ENCODE results near the gene PRAMEF8. TPM values are rescaled to one million over a fixed set of nuclear protein-coding genes. Genes with fewer than 3 reads are reported as not detected.
"Not testable (repeated sequence)": the region's sequence is repeated elsewhere in the genome, so short reads cannot be mapped to it uniquely, and the experiment has no call there.

PRAMEF8 gene
- not detected for total RNA-seq

GRCh38 chr1:13285037-13285436, at the start of gene PRAMEF8:
Gene PRAMEF8 (minus strand): TSS chr1:13285137. CDS start chr1:13284091, 1,046 bp downstream.
- not testable (repeated sequence) for H3K36me3 Mint-ChIP-seq

DNA sequence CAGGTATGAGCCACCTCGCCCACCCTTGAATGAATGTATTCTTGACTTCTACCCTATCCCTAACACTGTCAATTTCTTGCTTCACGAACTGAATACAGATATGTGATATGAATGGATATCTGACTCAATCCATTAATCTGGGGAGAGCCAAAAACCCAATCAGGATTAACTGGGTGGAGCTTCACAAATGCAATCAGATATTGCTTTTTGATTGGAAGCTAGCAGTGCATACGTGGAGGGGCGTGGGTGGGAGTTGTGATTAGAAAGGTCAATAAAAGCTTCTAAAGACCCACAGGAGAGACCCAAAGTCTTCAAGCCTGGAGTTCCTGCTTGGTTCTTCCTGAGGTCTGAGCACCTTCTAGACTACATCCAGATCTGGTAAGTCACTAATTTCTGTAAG, 30.3 kb upstream of the PRAMEF8 start, which contains the start of gene PRAMEF15:
Gene PRAMEF15 (plus strand): TSS at position 301 of the 400 bp plus-strand sequence. CDS start 2,827 bp downstream, outside the sequence.
- DNase-seq; intact Hi-C loops (cut with micrococcal nuclease); H3K9me3 Mint-ChIP-seq; POLR2A ChIA-PET; H3K27me3 Mint-ChIP-seq; H3K36me3 Mint-ChIP-seq; H3K4me1 Mint-ChIP-seq (ENCODE audit: low read depth); CTCF ChIA-PET; H3K27ac Mint-ChIP-seq; H3K4me3 Mint-ChIP-seq: not testable (repeated sequence)

More at GRCh38 chr1:13285037-13285436, at the start of gene PRAMEF8:
- intact Hi-C loops (cut with micrococcal nuclease); H3K4me1 Mint-ChIP-seq (ENCODE audit: low read depth); H3K27ac Mint-ChIP-seq; H3K4me3 Mint-ChIP-seq; CTCF ChIA-PET; H3K9me3 Mint-ChIP-seq; POLR2A ChIA-PET; H3K27me3 Mint-ChIP-seq; DNase-seq: not testable (repeated sequence)

DNA sequence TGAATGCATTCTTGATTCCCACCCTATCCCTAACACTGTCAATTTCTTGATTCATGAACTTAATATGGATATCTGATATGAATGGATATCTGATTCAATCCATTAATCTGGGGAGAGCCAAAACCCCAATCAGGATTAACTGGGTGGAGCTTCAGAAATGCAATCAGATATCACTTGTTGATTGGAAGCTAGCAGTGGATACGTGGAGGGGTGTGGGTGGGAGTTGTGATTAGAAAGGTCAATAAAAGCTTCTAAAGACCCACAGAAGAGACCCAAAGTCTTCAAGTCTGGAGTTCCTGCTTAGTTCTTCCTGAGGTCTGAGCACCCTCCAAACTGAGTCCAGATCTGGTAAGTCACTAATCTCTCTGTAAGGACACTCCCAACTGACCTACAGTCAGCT, 18.3 kb upstream of the PRAMEF8 start, which contains the start of gene PRAMEF33:
Gene PRAMEF33 (plus strand): TSS at position 301 of the 400 bp plus-strand sequence. CDS start 2,416 bp downstream, outside the sequence.
- H3K9me3 Mint-ChIP-seq; H3K4me3 Mint-ChIP-seq; H3K27me3 Mint-ChIP-seq; intact Hi-C loops (cut with micrococcal nuclease); H3K4me1 Mint-ChIP-seq (ENCODE audit: low read depth); H3K36me3 Mint-ChIP-seq; DNase-seq; CTCF ChIA-PET; H3K27ac Mint-ChIP-seq; POLR2A ChIA-PET: not testable (repeated sequence)

DNA sequence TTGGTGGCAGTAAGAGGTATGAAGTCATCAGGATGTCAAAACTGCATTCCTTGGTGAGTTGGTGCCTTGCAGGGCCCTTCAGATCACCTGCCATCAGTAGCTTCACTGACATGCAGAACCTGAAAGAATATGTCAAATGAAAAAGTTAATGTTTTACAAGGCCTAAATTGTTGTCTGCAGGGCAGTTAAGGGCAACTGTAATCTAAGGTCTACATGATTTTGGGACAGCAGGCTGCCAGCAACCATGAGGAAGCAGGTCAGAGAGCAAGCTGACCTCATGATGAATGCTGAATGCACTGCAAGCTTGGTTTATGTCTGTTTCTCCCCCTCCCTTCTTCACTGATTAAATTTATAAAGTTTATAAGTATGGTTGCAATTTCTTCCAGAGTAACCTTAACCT, 17.3 kb upstream of the PRAMEF8 start:
- H3K27me3 Mint-ChIP-seq; H3K27ac Mint-ChIP-seq; DNase-seq; H3K9me3 Mint-ChIP-seq; H3K36me3 Mint-ChIP-seq; H3K4me1 Mint-ChIP-seq (ENCODE audit: low read depth); POLR2A ChIA-PET; intact Hi-C loops (cut with micrococcal nuclease); H3K4me3 Mint-ChIP-seq; CTCF ChIA-PET: not testable (repeated sequence)

GRCh38 chr1:13298699-13299098, 13.8 kb upstream of the PRAMEF8 start:
- H3K27ac Mint-ChIP-seq; POLR2A ChIA-PET; H3K36me3 Mint-ChIP-seq; H3K4me3 Mint-ChIP-seq; H3K9me3 Mint-ChIP-seq; CTCF ChIA-PET; DNase-seq; intact Hi-C loops (cut with micrococcal nuclease); H3K27me3 Mint-ChIP-seq; H3K4me1 Mint-ChIP-seq (ENCODE audit: low read depth): not testable (repeated sequence)

DNA sequence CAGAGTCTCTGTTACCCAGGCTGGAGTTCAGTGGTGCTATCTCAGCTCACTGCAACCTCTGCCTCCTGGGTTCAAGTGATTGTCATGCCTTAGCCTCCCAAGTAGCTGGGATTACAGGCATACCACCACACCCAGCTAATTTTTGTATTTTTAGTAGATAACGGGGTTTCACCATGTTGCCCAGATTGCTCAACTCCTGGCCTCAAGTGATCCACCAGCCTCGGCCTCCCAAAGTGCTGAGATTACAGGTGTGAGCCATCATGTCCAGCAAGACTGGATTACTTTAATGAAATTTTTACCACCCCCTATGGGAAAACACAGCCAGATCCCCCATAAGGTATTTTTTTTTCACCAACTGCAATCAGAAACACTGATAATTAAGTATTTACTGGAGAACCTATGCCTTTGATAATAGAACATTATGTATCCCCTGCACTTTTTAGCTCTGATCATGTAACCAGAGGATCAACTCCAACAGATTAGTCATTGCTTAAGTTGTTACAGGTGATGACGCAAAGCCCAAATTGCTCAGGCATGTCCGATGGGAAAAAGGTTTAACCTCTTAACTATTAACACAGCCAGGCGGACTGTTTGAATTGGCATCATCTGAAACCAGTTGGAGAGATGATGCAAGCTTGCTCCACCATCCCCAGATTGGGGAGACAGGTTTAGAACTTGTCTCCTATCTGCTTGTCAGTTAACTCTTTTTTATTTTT, 12.4 kb upstream of the PRAMEF8 start:
- H3K4me1 Mint-ChIP-seq (ENCODE audit: low read depth); H3K27ac Mint-ChIP-seq; H3K4me3 Mint-ChIP-seq; H3K9me3 Mint-ChIP-seq; H3K27me3 Mint-ChIP-seq; POLR2A ChIA-PET; intact Hi-C loops (cut with micrococcal nuclease); CTCF ChIA-PET; DNase-seq; H3K36me3 Mint-ChIP-seq: not testable (repeated sequence)

DNA sequence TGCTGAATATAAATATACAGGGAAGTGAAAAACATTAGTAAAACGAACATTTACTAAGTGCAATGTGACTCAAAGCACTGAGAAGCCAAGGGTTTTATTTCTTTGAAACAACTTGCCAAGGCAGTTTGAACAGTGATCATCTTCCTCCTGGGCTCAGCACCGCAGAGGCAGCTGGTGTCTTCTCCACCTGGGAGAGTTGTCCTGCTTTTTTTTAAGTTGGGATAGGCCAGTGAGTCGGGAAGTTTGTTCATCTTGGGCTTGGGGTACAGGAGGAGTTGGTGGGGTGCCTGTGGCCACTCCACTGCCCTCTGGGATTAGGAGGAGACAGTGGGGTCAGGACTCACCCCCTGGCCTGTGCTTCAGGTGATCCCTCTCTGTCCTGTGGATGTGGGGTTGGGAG, 4.1 kb upstream of the PRAMEF8 start:
- POLR2A ChIA-PET; intact Hi-C loops (cut with micrococcal nuclease); H3K27me3 Mint-ChIP-seq; H3K27ac Mint-ChIP-seq; CTCF ChIA-PET; H3K4me1 Mint-ChIP-seq (ENCODE audit: low read depth); H3K9me3 Mint-ChIP-seq; H3K36me3 Mint-ChIP-seq; DNase-seq; H3K4me3 Mint-ChIP-seq: not testable (repeated sequence)

- H3K4me3 Mint-ChIP-seq; intact Hi-C loops (cut with micrococcal nuclease); H3K9me3 Mint-ChIP-seq; DNase-seq; H3K36me3 Mint-ChIP-seq; H3K4me1 Mint-ChIP-seq (ENCODE audit: low read depth); H3K27ac Mint-ChIP-seq; POLR2A ChIA-PET; H3K27me3 Mint-ChIP-seq; CTCF ChIA-PET: not testable (repeated sequence)
Measured at GRCh38 chr1:13279617-13280016, 5.3 kb downstream of the PRAMEF8 start.

GRCh38 chr1:13277016-13277415, 7.9 kb downstream of the PRAMEF8 start:
- POLR2A ChIA-PET, H3K36me3 Mint-ChIP-seq, H3K27me3 Mint-ChIP-seq: not testable (repeated sequence)

GRCh38 chr1:13265124-13265523, 19.8 kb downstream of the PRAMEF8 start:
- CTCF ChIA-PET; H3K27ac Mint-ChIP-seq; intact Hi-C loops (cut with micrococcal nuclease); H3K9me3 Mint-ChIP-seq; DNase-seq; POLR2A ChIA-PET; H3K4me3 Mint-ChIP-seq; H3K36me3 Mint-ChIP-seq; H3K4me1 Mint-ChIP-seq (ENCODE audit: low read depth); H3K27me3 Mint-ChIP-seq: not testable (repeated sequence)

More at GRCh38 chr1:13277016-13277415, 7.9 kb downstream of the PRAMEF8 start:
- H3K9me3 Mint-ChIP-seq; H3K27ac Mint-ChIP-seq; CTCF ChIA-PET; DNase-seq; H3K4me3 Mint-ChIP-seq; H3K4me1 Mint-ChIP-seq (ENCODE audit: low read depth); intact Hi-C loops (cut with micrococcal nuclease): not testable (repeated sequence)

GRCh38 chr1:13253898-13254297, 31.0 kb downstream of the PRAMEF8 start, which contains the start of gene PRAMEF5:
Gene PRAMEF5 (plus strand): TSS chr1:13254198. CDS start chr1:13259269, 5,071 bp downstream.
- not testable (repeated sequence) for H3K27me3 Mint-ChIP-seq

GRCh38 chr1:13247122-13247521, 37.8 kb downstream of the PRAMEF8 start:
- POLR2A ChIA-PET; DNase-seq; CTCF ChIA-PET; H3K36me3 Mint-ChIP-seq; H3K27ac Mint-ChIP-seq; H3K27me3 Mint-ChIP-seq; H3K4me1 Mint-ChIP-seq (ENCODE audit: low read depth); intact Hi-C loops (cut with micrococcal nuclease); H3K4me3 Mint-ChIP-seq; H3K9me3 Mint-ChIP-seq: not testable (repeated sequence)

More at GRCh38 chr1:13253898-13254297, 31.0 kb downstream of the PRAMEF8 start, which contains the start of gene PRAMEF5:
- H3K4me1 Mint-ChIP-seq (ENCODE audit: low read depth); intact Hi-C loops (cut with micrococcal nuclease); H3K9me3 Mint-ChIP-seq; DNase-seq; POLR2A ChIA-PET; H3K36me3 Mint-ChIP-seq; H3K27ac Mint-ChIP-seq; CTCF ChIA-PET; H3K4me3 Mint-ChIP-seq: not testable (repeated sequence)

DNA sequence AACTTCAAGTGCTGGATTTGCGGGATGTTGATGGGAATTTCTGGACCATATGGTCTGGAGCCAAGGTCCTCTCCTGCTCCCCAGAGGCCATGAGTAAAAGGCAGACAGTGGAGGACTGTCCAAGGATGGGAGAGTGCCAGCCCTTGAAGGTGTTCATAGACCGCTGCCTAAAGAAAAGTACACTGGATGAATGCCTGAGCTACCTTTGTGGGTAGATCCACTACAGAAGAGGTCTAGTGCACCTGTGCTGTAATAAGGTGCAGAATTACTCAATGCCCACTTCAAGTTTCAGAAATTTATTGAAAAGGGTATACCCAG, 38.4 kb downstream of the PRAMEF8 start:
- H3K36me3 Mint-ChIP-seq; intact Hi-C loops (cut with micrococcal nuclease); H3K9me3 Mint-ChIP-seq; H3K4me3 Mint-ChIP-seq; CTCF ChIA-PET; H3K27me3 Mint-ChIP-seq; H3K4me1 Mint-ChIP-seq (ENCODE audit: low read depth); POLR2A ChIA-PET; H3K27ac Mint-ChIP-seq; DNase-seq: not testable (repeated sequence)

All from activated CD4-positive, alpha-beta memory T cell treated with anti-CD3 and anti-CD28 coated beads for 36 hours (primary cell).